HepG2 (cell line): Measurements from ENCODE around the gene KIF2C.

Experiments used
- ADNP ChIP-seq: sonication (generic); formaldehyde crosslinking; IDR thresholded peaks from 2 replicates; pipeline ENCODE4 v1.4.0; 2020; ENCODE audit warnings: missing genetic modification reagents
- DMAP1 ChIP-seq: IDR thresholded peaks from 2 replicates; pipeline ENCODE4 v1.6.1; 2016
- FOXM1 ChIP-seq: sonication (generic); formaldehyde crosslinking; IDR thresholded peaks from 2 replicates; pipeline ENCODE4 v1.5.0; 2020; ENCODE audit warnings: missing genetic modification reagents
- JUNB ChIP-seq: sonication (generic); formaldehyde crosslinking; IDR thresholded peaks from 2 replicates; pipeline ENCODE4 v1.8.0; 2022; ENCODE audit warnings: missing genetic modification reagents, mild to moderate bottlenecking, borderline replicate concordance
- SIX4 ChIP-seq: sonication (generic); formaldehyde crosslinking; IDR thresholded peaks from 2 replicates; pipeline ENCODE4 v1.4.0; 2020; ENCODE audit warnings: missing genetic modification reagents
- SMYD3 ChIP-seq: sonication (generic); formaldehyde crosslinking; IDR thresholded peaks from 2 replicates; pipeline ENCODE4 v1.8.1; 2023; ENCODE audit warnings: mild to moderate bottlenecking, missing genetic modification reagents
- ZFX ChIP-seq: sonication (generic); formaldehyde crosslinking; IDR thresholded peaks from 2 replicates; pipeline ENCODE4 v1.4.0; 2020; ENCODE audit warnings: mild to moderate bottlenecking, low read depth, missing genetic modification reagents, moderate library complexity
- ZNF589 ChIP-seq: sonication (generic); formaldehyde crosslinking; conservative IDR thresholded peaks from 2 replicates; pipeline ENCODE4 v1.8.0; 2022; ENCODE audit warnings: mild to moderate bottlenecking, moderate library complexity, missing genetic modification reagents
- ZZZ3 ChIP-seq: sonication (generic); formaldehyde crosslinking; IDR thresholded peaks from 2 replicates; pipeline ENCODE4 v1.4.0; 2020; ENCODE audit warnings: missing genetic modification reagents, mild to moderate bottlenecking, borderline replicate concordance
- TF ChIP-seq, protein P1 (sequence below): sonication (generic); formaldehyde crosslinking; IDR thresholded peaks from 2 replicates; pipeline ENCODE4 v1.5.0; 2020; ENCODE audit warnings: mild to moderate bottlenecking, missing genetic modification reagents, moderate library complexity
- TF ChIP-seq, protein P2 (sequence below), 2 experiments: sonication (generic) in 1 of 2; formaldehyde crosslinking in 1 of 2; IDR thresholded peaks; 2 replicates each; pipeline versions ENCODE4 v1.4.0 to v1.6.1; 2018 to 2020; ENCODE audit warnings: missing genetic modification reagents in 2 of 2, borderline replicate concordance in 1 of 2, low read depth in 1 of 2, mild to moderate bottlenecking in 1 of 2, missing biosample characterization in 1 of 2

DNA sequence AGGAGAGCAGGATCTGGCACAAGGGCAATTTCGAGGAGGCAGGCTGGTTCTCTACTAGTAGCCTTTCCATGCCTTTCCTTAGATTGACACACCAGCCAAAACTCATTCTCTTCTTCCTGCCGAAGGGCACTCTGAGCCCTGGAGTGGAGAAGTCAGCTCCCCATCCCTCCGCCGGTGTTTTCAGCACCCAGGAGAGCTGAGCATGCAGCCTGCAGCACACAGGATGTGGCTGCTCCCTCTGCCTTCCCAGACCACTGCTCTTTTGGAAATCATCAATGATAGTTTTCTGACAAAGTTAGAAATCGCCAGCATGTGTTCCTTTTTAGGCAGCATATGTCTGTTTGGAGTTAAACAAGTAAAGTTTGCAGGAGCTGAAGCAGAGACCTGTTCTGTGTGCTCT is 20.3 kb upstream of the KIF2C start:
- TF ChIP-seq ZFX (no peak), JUNB (CRISPR knock-in tag) (no peak), SIX4 (CRISPR knock-in tag) (no peak), DMAP1 (no peak), ZZZ3 (CRISPR knock-in tag) (no peak), ZNF589 (CRISPR knock-in tag) (no peak), ADNP (CRISPR knock-in tag) (no peak), FOXM1 (CRISPR knock-in tag) (no peak), SMYD3 (CRISPR knock-in tag) (no peak)
- TF ChIP-seq, protein P1, sequence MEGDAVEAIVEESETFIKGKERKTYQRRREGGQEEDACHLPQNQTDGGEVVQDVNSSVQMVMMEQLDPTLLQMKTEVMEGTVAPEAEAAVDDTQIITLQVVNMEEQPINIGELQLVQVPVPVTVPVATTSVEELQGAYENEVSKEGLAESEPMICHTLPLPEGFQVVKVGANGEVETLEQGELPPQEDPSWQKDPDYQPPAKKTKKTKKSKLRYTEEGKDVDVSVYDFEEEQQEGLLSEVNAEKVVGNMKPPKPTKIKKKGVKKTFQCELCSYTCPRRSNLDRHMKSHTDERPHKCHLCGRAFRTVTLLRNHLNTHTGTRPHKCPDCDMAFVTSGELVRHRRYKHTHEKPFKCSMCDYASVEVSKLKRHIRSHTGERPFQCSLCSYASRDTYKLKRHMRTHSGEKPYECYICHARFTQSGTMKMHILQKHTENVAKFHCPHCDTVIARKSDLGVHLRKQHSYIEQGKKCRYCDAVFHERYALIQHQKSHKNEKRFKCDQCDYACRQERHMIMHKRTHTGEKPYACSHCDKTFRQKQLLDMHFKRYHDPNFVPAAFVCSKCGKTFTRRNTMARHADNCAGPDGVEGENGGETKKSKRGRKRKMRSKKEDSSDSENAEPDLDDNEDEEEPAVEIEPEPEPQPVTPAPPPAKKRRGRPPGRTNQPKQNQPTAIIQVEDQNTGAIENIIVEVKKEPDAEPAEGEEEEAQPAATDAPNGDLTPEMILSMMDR: no peak
- TF ChIP-seq, protein P2, sequence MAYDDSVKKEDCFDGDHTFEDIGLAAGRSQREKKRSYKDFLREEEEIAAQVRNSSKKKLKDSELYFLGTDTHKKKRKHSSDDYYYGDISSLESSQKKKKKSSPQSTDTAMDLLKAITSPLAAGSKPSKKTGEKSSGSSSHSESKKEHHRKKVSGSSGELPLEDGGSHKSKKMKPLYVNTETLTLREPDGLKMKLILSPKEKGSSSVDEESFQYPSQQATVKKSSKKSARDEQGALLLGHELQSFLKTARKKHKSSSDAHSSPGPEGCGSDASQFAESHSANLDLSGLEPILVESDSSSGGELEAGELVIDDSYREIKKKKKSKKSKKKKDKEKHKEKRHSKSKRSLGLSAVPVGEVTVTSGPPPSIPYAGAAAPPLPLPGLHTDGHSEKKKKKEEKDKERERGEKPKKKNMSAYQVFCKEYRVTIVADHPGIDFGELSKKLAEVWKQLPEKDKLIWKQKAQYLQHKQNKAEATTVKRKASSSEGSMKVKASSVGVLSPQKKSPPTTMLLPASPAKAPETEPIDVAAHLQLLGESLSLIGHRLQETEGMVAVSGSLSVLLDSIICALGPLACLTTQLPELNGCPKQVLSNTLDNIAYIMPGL (CRISPR knock-in tag; IDR thresholded peaks at IDR 0.05; ENCODE audit: borderline replicate concordance in 1 of 2, low read depth in 1 of 2): no peak
